ENCODE data around the gene RILPL1. TPM values are rescaled to one million over a fixed set of nuclear protein-coding genes. Genes with fewer than 3 reads are reported as not detected.

The RILPL1 gene
- total and polyA plus RNA-seq, 9 of the 15 experiments (the other 6 are each of a cell fraction or from before 2014, with no cell fraction given): 0.25 to 10.6 (median 8.6) TPM

- TF ChIP-seq DIDO1 (tag; IDR thresholded peaks at IDR 0.05; ENCODE audit: low read depth) (no peak), SMAD2 (IDR thresholded peaks at IDR 0.05; ENCODE audit: low read depth, low read length) (no peak), TCF3 (CRISPR knock-in tag; IDR thresholded peaks at IDR 0.05) (peak; percentile 16; the same call in 1 of the 2 replicates), STAT5A (IDR thresholded peaks at IDR 0.05; ENCODE audit: borderline replicate concordance, low read length) (no peak), CEBPB (tag; IDR thresholded peaks at IDR 0.05) (peak; percentile 71), PTTG1 (tag; IDR thresholded peaks at IDR 0.05; ENCODE audit: low read depth) (no peak), POLR3G (IDR thresholded peaks at IDR 0.05; ENCODE audit: extremely low read depth, insufficient read length, insufficient replicate concordance) (no peak), RFX1 (IDR thresholded peaks at IDR 0.05) (peak; percentile 93), PML (IDR thresholded peaks at IDR 0.05; ENCODE audit: low read length) (no peak), MAFG (tag; conservative IDR thresholded peaks at IDR 0.05) (no peak), AFF4 (CRISPR knock-in tag; IDR thresholded peaks at IDR 0.05) (peak; percentile 82), HSF4 (CRISPR knock-in tag; IDR thresholded peaks at IDR 0.05; ENCODE audit: borderline replicate concordance) (no peak), RBM39 (optimal IDR thresholded peaks at IDR 0.05; ENCODE audit: low read depth, low read length) (no peak), ZNF780A (CRISPR knock-in tag; IDR thresholded peaks at IDR 0.05) (no peak), SRF (CRISPR knock-in tag; IDR thresholded peaks at IDR 0.05) (peak in 1 of 2 experiments; percentile 76; a peak in 1 of 4 replicates), ARID3A (IDR thresholded peaks at IDR 0.05; ENCODE audit: borderline replicate concordance, low read depth, low read length) (no peak), KDM4B (IDR thresholded peaks at IDR 0.05; ENCODE audit: borderline replicate concordance in 2 of 2, low read depth in 1 of 2) (0 out of 4 replicates have a peak, but pooled peaks of 1 of the 2 experiments have one; percentile 44), ZNF324 (CRISPR knock-in tag; IDR thresholded peaks at IDR 0.05) (no peak), KDM2B (CRISPR knock-in tag; IDR thresholded peaks at IDR 0.05) (no peak), BACH1 (tag; IDR thresholded peaks at IDR 0.05) (no peak), ZNF76 (CRISPR knock-in tag; IDR thresholded peaks at IDR 0.05; ENCODE audit: borderline replicate concordance) (no peak), RBM25 (IDR thresholded peaks at IDR 0.05; ENCODE audit: low read depth, low read length, severe bottlenecking) (no peak), RFX7 (CRISPR knock-in tag; IDR thresholded peaks at IDR 0.05) (no peak)
These were observed 97.2 kb downstream of the RILPL1 start, which contains the start of gene RILPL2 (continued) for GRCh38 chr12:123436017-123436964.

Measured in K562 (cell line).